H9 (cell line): ENCODE data around the gene NCOA4. TPM values are rescaled to one million over a fixed set of nuclear protein-coding genes. Genes with fewer than 3 reads are reported as not detected.

Experiments used
- DNase-seq: peaks from one replicate; pipeline ENCODE4 v3.0.0-alpha.2; 2017
- H2AFZ ChIP-seq: one replicate; pipeline ENCODE4 v1.6.1; 2013; ENCODE audit warnings: mild to moderate bottlenecking, low read length, control low read depth, moderate library complexity
- H2AK5ac ChIP-seq: 2 replicates; pipeline ENCODE4 v1.6.1; 2013; ENCODE audit warnings: low read length, control low read depth, mixed read lengths; ENCODE audit not compliant: insufficient read length
- H2BK120ac ChIP-seq: one replicate; pipeline ENCODE4 v1.6.1; 2013; ENCODE audit warnings: low read depth, mild to moderate bottlenecking, low read length, control low read depth, inconsistent platforms; ENCODE audit not compliant: poor library complexity, severe bottlenecking
- H2BK12ac ChIP-seq: 2 replicates; pipeline ENCODE4 v1.6.1; 2013; ENCODE audit warnings: low read length, control low read depth, mixed read lengths, low read depth; ENCODE audit not compliant: insufficient read length
- H2BK15ac ChIP-seq: 2 replicates; pipeline ENCODE4 v1.6.1; 2013; ENCODE audit warnings: low read depth, low read length, control low read depth
- H2BK20ac ChIP-seq: one replicate; pipeline ENCODE4 v1.6.1; 2013; ENCODE audit warnings: low read depth, mild to moderate bottlenecking, low read length, control low read depth, inconsistent platforms; ENCODE audit not compliant: poor library complexity, severe bottlenecking
- H2BK5ac ChIP-seq: 2 replicates; pipeline ENCODE4 v1.6.1; 2013; ENCODE audit warnings: low read length, control low read depth, mixed read lengths; ENCODE audit not compliant: insufficient read length
- H3K14ac ChIP-seq: 2 replicates; pipeline ENCODE4 v1.6.1; 2013; ENCODE audit warnings: low read length, control low read depth; ENCODE audit not compliant: insufficient read depth
- H3K18ac ChIP-seq: 2 replicates; pipeline ENCODE4 v1.6.1; 2013; ENCODE audit warnings: low read depth, mild to moderate bottlenecking, mixed read lengths, low read length, control low read depth; ENCODE audit not compliant: insufficient read length
- H3K23ac ChIP-seq: 2 replicates; pipeline ENCODE4 v1.6.1; 2013; ENCODE audit warnings: low read length, control low read depth, mixed read lengths, low read depth; ENCODE audit not compliant: insufficient read length
- H3K23me2 ChIP-seq: 2 replicates; pipeline ENCODE4 v1.6.1; 2013; ENCODE audit warnings: low read depth, mild to moderate bottlenecking, mixed read lengths, low read length, control low read depth; ENCODE audit not compliant: insufficient read length, poor library complexity, severe bottlenecking
- H3K27ac ChIP-seq: 2 replicates; pipeline ENCODE4 v1.5.1; 2013; ENCODE audit warnings: low read length, control low read depth, mixed read lengths, low read depth; ENCODE audit not compliant: insufficient read length
- H3K27me3 ChIP-seq: 2 replicates; pipeline ENCODE4 v1.6.1; 2013; ENCODE audit warnings: low read length, control low read depth, inconsistent platforms; ENCODE audit not compliant: insufficient read depth
- H3K4ac ChIP-seq: 2 replicates; pipeline ENCODE4 v1.6.1; 2013; ENCODE audit warnings: low read depth, mild to moderate bottlenecking, control low read depth, inconsistent platforms, low read length, moderate library complexity
- H3K4me1 ChIP-seq: 2 replicates; pipeline ENCODE4 v1.6.1; 2013; ENCODE audit warnings: low read length, control low read depth, inconsistent platforms; ENCODE audit not compliant: insufficient read depth
- H3K4me2 ChIP-seq: 2 replicates; pipeline ENCODE4 v1.6.1; 2013; ENCODE audit warnings: low read length, control low read depth, mixed read lengths; ENCODE audit not compliant: insufficient read length, insufficient read depth
- H3K56ac ChIP-seq: 2 replicates; pipeline ENCODE4 v1.6.1; 2013; ENCODE audit warnings: low read depth, mild to moderate bottlenecking, mixed read lengths, low read length, control low read depth; ENCODE audit not compliant: insufficient read length
- H3K79me1 ChIP-seq: 2 replicates; pipeline ENCODE4 v1.6.1; 2013; ENCODE audit warnings: low read depth, mild to moderate bottlenecking, moderate library complexity, low read length, control low read depth, inconsistent platforms; ENCODE audit not compliant: insufficient read depth, poor library complexity, severe bottlenecking
- H3K79me2 ChIP-seq: 2 replicates; pipeline ENCODE4 v1.6.1; 2013; ENCODE audit warnings: low read length, control low read depth, inconsistent platforms; ENCODE audit not compliant: insufficient read depth
- H3K9ac ChIP-seq: 2 replicates; pipeline ENCODE4 v1.6.1; 2013; ENCODE audit warnings: low read length, control low read depth, mixed read lengths; ENCODE audit not compliant: insufficient read length; ENCODE audit errors: extremely low read depth
- H3K9me3 ChIP-seq: one replicate; pipeline ENCODE4 v1.6.1; 2013; ENCODE audit warnings: low read depth, low read length, inconsistent platforms; ENCODE audit not compliant: control insufficient read depth
- H3T11ph ChIP-seq: one replicate; pipeline ENCODE4 v1.6.1; 2013; ENCODE audit warnings: mild to moderate bottlenecking, low read length, control low read depth, inconsistent platforms
- H4K20me1 ChIP-seq: one replicate; pipeline ENCODE4 v1.6.1; 2013; ENCODE audit not compliant: control insufficient read depth, insufficient read length, insufficient read depth
- H4K5ac ChIP-seq: 2 replicates; pipeline ENCODE4 v1.6.1; 2013; ENCODE audit warnings: low read depth, mild to moderate bottlenecking, mixed read lengths, low read length, control low read depth; ENCODE audit not compliant: insufficient read length
- H4K8ac ChIP-seq: replicated peaks from 2 replicates; pipeline ENCODE4 v1.6.1; 2013; ENCODE audit warnings: low read length, control low read depth, mixed read lengths, low read depth; ENCODE audit not compliant: insufficient read length
- H4K91ac ChIP-seq: 2 replicates; pipeline ENCODE4 v1.6.1; 2013; ENCODE audit warnings: low read depth, mild to moderate bottlenecking, moderate library complexity, mixed read lengths, low read length, control low read depth; ENCODE audit not compliant: insufficient read length
- H3K27ac Mint-ChIP-seq, 3 experiments: 2 replicates in 2 of 3; 3 replicates in 1 of 3; pipeline ENCODE4 v1.8.0; 2020 to 2021; ENCODE audit warnings: mixed read lengths in 3 of 3, mild to moderate bottlenecking in 1 of 3, moderate library complexity in 1 of 3
- H3K27me3 Mint-ChIP-seq: 2 replicates; pipeline ENCODE4 v1.8.0; 2021; ENCODE audit warnings: low read depth, mild to moderate bottlenecking, moderate library complexity, mixed read lengths
- H3K36me3 Mint-ChIP-seq, 3 experiments: 2 replicates in 2 of 3; 3 replicates in 1 of 3; pipeline ENCODE4 v1.8.0; 2020 to 2021; ENCODE audit warnings: low read depth in 3 of 3, mixed read lengths in 3 of 3; ENCODE audit not compliant: insufficient read depth in 1 of 3
- H3K4me1 Mint-ChIP-seq, 2 experiments: 2 replicates each; pipeline ENCODE4 v1.8.0; 2020; ENCODE audit warnings: mixed read lengths in 2 of 2
- H3K4me3 Mint-ChIP-seq, 2 experiments: 2 replicates in 1 of 2; 3 replicates in 1 of 2; pipeline ENCODE4 v1.8.0; 2020 to 2021; ENCODE audit warnings: mild to moderate bottlenecking in 2 of 2, mixed read lengths in 2 of 2, moderate library complexity in 1 of 2
- H3K9me3 Mint-ChIP-seq, 2 experiments: 2 replicates in 1 of 2; 3 replicates in 1 of 2; pipeline ENCODE4 v1.8.0; 2020; ENCODE audit warnings: mild to moderate bottlenecking in 2 of 2, mixed read lengths in 2 of 2, moderate library complexity in 1 of 2
- CTCF ChIP-seq: fragments of 200-600 bp; sonication (generic); conservative IDR thresholded peaks from 3 replicates; pipeline ENCODE4 v1.8.0; 2021; ENCODE audit warnings: antibody characterized with exemption, mild to moderate bottlenecking
- WGBS: extraction: QIAGEN DNeasy Blood & Tissue Kit; methylation state at CpG from one replicate; pipeline ENCODE4 v1.1.7; 2013; ENCODE audit warnings: missing lambda C conversion rate, low lambda C conversion rate, mixed read lengths; ENCODE audit not compliant: insufficient read length; ENCODE audit errors: extremely low coverage; 5-methylcytosine and 5-hydroxymethylcytosine counted together
- total RNA-seq: library from RNA; stranded (reverse); gene quantifications from 2 replicates; pipeline ENCODE4 v1.2.1, GENCODE V29; 2021

The NCOA4 gene
- total RNA-seq, 1 experiment from 2014 or later = 83.3 TPM

- Histone ChIP-seq H3K23me2 (no peaks in the 10 kb centered on the region), H3K79me1 (no peaks in the 10 kb centered on the region), H3K56ac (no peak overlapping the region), H3T11ph (no peak overlapping the region), H3K27ac (no peak overlapping the region), H3K14ac (no peak overlapping the region), H2BK120ac (no peak overlapping the region), H3K9me3 (no peaks in the 10 kb centered on the region), H3K9ac (no peak overlapping the region), H3K4me2 (no peak overlapping the region), H4K5ac (no peak overlapping the region), H3K4me1 (no peaks in the 10 kb centered on the region), H3K18ac (no peak overlapping the region), H2AFZ (no peak overlapping the region), H2BK12ac (no peak overlapping the region), H2AK5ac (no peak overlapping the region), H3K79me2 (no peaks in the 10 kb centered on the region), H4K20me1 (no peaks in the 10 kb centered on the region), H4K91ac (no peak overlapping the region), H3K4ac (no peak overlapping the region), H2BK15ac (no peak overlapping the region), H3K23ac (no peak overlapping the region), H2BK20ac (no peak overlapping the region), H4K8ac (no peak overlapping the region), H2BK5ac (no peak overlapping the region), H3K27me3 (no peaks in the 10 kb centered on the region)
- H3K36me3 Mint-ChIP-seq = peaks cover 0 to 7% (median 0%) of the 10 kb centered on the region in 3 experiments; a peak in 4 of 7 replicates
- WGBS = no CpG with 5 or more reads among the region's 1 CpG
- no peak for DNase-seq
- H3K9me3 Mint-ChIP-seq = peaks cover 2 to 7% of the 10 kb centered on the region in 2 experiments; a peak in 3 of 5 replicates
- H3K4me3 Mint-ChIP-seq = no peak overlapping the region
- peaks cover 22% of the 10 kb centered on the region for H3K27me3 Mint-ChIP-seq
- H3K4me1 Mint-ChIP-seq = peaks cover 12 to 30% of the 10 kb centered on the region in 2 experiments
- no peak for TF ChIP-seq CTCF
- no peak overlapping the region for H3K27ac Mint-ChIP-seq
Measured at GRCh38 chr10:46073564-46073963, 43.1 kb upstream of the NCOA4 start.
